GM12875 (cell line): ENCODE results near the gene SLAMF6.
"Not testable (repeated sequence)": the region's sequence is repeated elsewhere in the genome, so short reads cannot be mapped to it uniquely, and the experiment has no call there.

Source experiments
- H3K4me3 ChIP-seq: one replicate; pipeline ENCODE4 v1.5.1; 2011; ENCODE audit warnings: low read depth, low read length, control low read depth
- CTCF ChIP-seq: IDR thresholded peaks from 2 replicates; pipeline ENCODE4 v1.5.1; 2011; ENCODE audit warnings: low read depth, mild to moderate bottlenecking, control low read depth, inconsistent platforms, low read length, moderate library complexity, borderline replicate concordance; ENCODE audit not compliant: insufficient read depth

The SLAMF6 gene

GRCh38 chr1:160534823-160535605 lies 12.0 kb upstream of the SLAMF6 start:
- no peak overlapping the region for H3K4me3 ChIP-seq

GRCh38 chr1:160532557-160532813 lies 9.4 kb upstream of the SLAMF6 start:
- not testable (repeated sequence) for H3K4me3 ChIP-seq

More at GRCh38 chr1:160534823-160535605, 12.0 kb upstream of the SLAMF6 start:
- no peak for TF ChIP-seq CTCF

- H3K4me3 ChIP-seq = not testable (repeated sequence)
These were observed 8.9 kb upstream of the SLAMF6 start for GRCh38 chr1:160531809-160532556.

- not testable (repeated sequence) for H3K4me3 ChIP-seq
These were observed 6.4 kb upstream of the SLAMF6 start for GRCh38 chr1:160529401-160529952.

- not testable (repeated sequence) for H3K4me3 ChIP-seq
These were observed 734 bp upstream of the SLAMF6 start for GRCh38 chr1:160523789-160524188.

- TF ChIP-seq CTCF = no peak
- peak overlapping the region; percentile 73 for H3K4me3 ChIP-seq
These were observed 919 bp downstream of the SLAMF6 start for GRCh38 chr1:160522136-160522535.

GRCh38 chr1:160521554-160521953 lies 1.5 kb downstream of the SLAMF6 start:
- peak overlapping the region; percentile 73 for H3K4me3 ChIP-seq
- no peak for TF ChIP-seq CTCF

- no peak for TF ChIP-seq CTCF
- peak overlapping the region; percentile 73 for H3K4me3 ChIP-seq
These were observed 2.1 kb downstream of the SLAMF6 start for GRCh38 chr1:160520999-160521398.

- no peak for TF ChIP-seq CTCF
- peak overlapping the region; percentile 73 for H3K4me3 ChIP-seq
These were observed 2.5 kb downstream of the SLAMF6 start for GRCh38 chr1:160520582-160520981.
